Measurements from ENCODE around the gene PELI1. TPM values are rescaled to one million over a fixed set of nuclear protein-coding genes. Genes with fewer than 3 reads are reported as not detected.

PELI1 gene
- total RNA-seq, 1 experiment from 2014 or later = 3.6 TPM

Other genes starting within 250 kb of the PELI1 start
- gene VPS54, start 125.0 kb downstream of the PELI1 start, total RNA-seq (2014; rRNA removed; shearing (Covaris generic)) = 25.6 and 29.9 TPM in 2 replicates

Data from A172 (cell line).